Common myeloid progenitor, CD34-positive (primary cell): ENCODE results near the gene SCIN.
A peak's percentile ranks its signal among the peaks of the same experiment; 100 is the strongest.
"Not testable (repeated sequence)": the region's sequence is repeated elsewhere in the genome, so short reads cannot be mapped to it uniquely, and the experiment has no call there.

Experiments used
- CTCF ChIA-PET: fragments of 350-600 bp; sonication (Branson Sonifier 250); formaldehyde crosslinking; loops from one replicate; lab custom pipeline; 2021; ENCODE audit warnings: antibody characterized with exemption; lab: Charles Lee
- POLR2A ChIA-PET: fragments of 350-600 bp; sonication (Branson Sonifier 250); formaldehyde crosslinking; loops from one replicate; lab custom pipeline; 2021; ENCODE audit warnings: antibody characterized with exemption; lab: Charles Lee
- DNase-seq, 3 donors: peaks; one replicate each; pipeline versions ENCODE4 v3.0.0 to v3.0.0-alpha.2; 2013
- H3K27ac ChIP-seq, 2 experiments: 1 replicate in 1 of 2; 2 replicates in 1 of 2; pipeline ENCODE4 v1.7.0; 2013; ENCODE audit warnings: inconsistent platforms in 2 of 2, low read length in 2 of 2, mild to moderate bottlenecking in 2 of 2, low read depth in 1 of 2, moderate library complexity in 1 of 2; ENCODE audit not compliant: severe bottlenecking in 2 of 2, insufficient read depth in 1 of 2, poor library complexity in 1 of 2
- H3K27me3 ChIP-seq, 5 experiments: replicated peaks in 2 of 5; 1 replicate in 3 of 5; 2 replicates in 2 of 5; pipeline versions ENCODE4 v1.6.1 to v1.7.0; 2013; ENCODE audit warnings: low read length in 4 of 5, mild to moderate bottlenecking in 2 of 5, moderate library complexity in 2 of 5, inconsistent platforms in 1 of 5; ENCODE audit not compliant: insufficient read depth in 5 of 5, control insufficient read depth in 4 of 5
- H3K36me3 ChIP-seq, 4 experiments: 1 replicate in 2 of 4; 2 replicates in 2 of 4; pipeline versions ENCODE4 v1.6.1 to v1.7.0; 2013; ENCODE audit warnings: low read length in 3 of 4, control low read depth in 1 of 4, mild to moderate bottlenecking in 1 of 4; ENCODE audit not compliant: control insufficient read depth in 4 of 4, insufficient read depth in 4 of 4
- H3K4me1 ChIP-seq, 4 experiments: 1 replicate in 3 of 4; 2 replicates in 1 of 4; pipeline versions ENCODE4 v1.6.1 to v1.7.1; 2013; ENCODE audit warnings: low read length in 3 of 4, mild to moderate bottlenecking in 3 of 4, control low read depth in 1 of 4, inconsistent platforms in 1 of 4, moderate library complexity in 1 of 4; ENCODE audit not compliant: control insufficient read depth in 4 of 4, insufficient read depth in 4 of 4; ENCODE audit errors: control extremely low read depth in 1 of 4
- H3K4me3 ChIP-seq, 7 experiments: 1 replicate in 4 of 7; 2 replicates in 3 of 7; pipeline versions ENCODE4 v1.5.1 to v1.7.0; 2013; ENCODE audit warnings: mild to moderate bottlenecking in 7 of 7, low read length in 6 of 7, moderate library complexity in 6 of 7, inconsistent platforms in 2 of 7, low read depth in 2 of 7, control low read depth in 1 of 7; ENCODE audit not compliant: insufficient read depth in 4 of 7, control insufficient read depth in 1 of 7; ENCODE audit errors: extremely low read depth in 1 of 7
- H3K9me3 ChIP-seq, 5 experiments: 1 replicate in 4 of 5; 2 replicates in 1 of 5; pipeline versions ENCODE4 v1.6.1 to v1.7.1; 2013; ENCODE audit warnings: low read length in 4 of 5, mild to moderate bottlenecking in 2 of 5, inconsistent platforms in 1 of 5, low read depth in 1 of 5, moderate library complexity in 1 of 5; ENCODE audit not compliant: control insufficient read depth in 4 of 5, insufficient read depth in 2 of 5; ENCODE audit errors: control extremely low read depth in 1 of 5
- WGBS: methylation state at CpG from one replicate; pipeline ENCODE4 v1.1.5; 2013; ENCODE audit not compliant: insufficient coverage; 5-methylcytosine and 5-hydroxymethylcytosine counted together

SCIN gene

GRCh38 chr7:12690041-12690878 lies 119.7 kb downstream of the SCIN start:
- H3K27me3 ChIP-seq = no peaks in the 10 kb centered on the region
- ChIA-PET POLR2A (no interaction called here), CTCF (interaction anchor here (0.8 to 1.3 kb wide), 3 partner anchors 22 to 588 kb away, joined by 3 to 4 read pairs (median 3); no protein-coding TSS in a partner anchor)
- no peaks in the 10 kb centered on the region for H3K36me3 ChIP-seq
- H3K9me3 ChIP-seq = no peaks in the 10 kb centered on the region
- DNase-seq = no peak
- H3K27ac ChIP-seq = peak overlapping the region in 1 of 2 experiments; percentile 52
- WGBS = no CpG with 5 or more reads among the region's 1 CpG
- H3K4me1 ChIP-seq = peaks cover 3 to 31% (median 10%) of the 10 kb centered on the region in 4 experiments
- H3K4me3 ChIP-seq = peak overlapping the region in 1 of 7 experiments; percentile 54

GRCh38 chr7:12691388-12691787 lies 120.9 kb downstream of the SCIN start:
- WGBS = 100% methylated on average over 1 of the region's 3 CpGs

GRCh38 chr7:12692035-12692434 lies 121.5 kb downstream of the SCIN start:
- no peak overlapping the region for H3K4me3 ChIP-seq
- H3K9me3 ChIP-seq = no peaks in the 10 kb centered on the region
- no peaks in the 10 kb centered on the region for H3K27me3 ChIP-seq
- H3K36me3 ChIP-seq = no peaks in the 10 kb centered on the region
- DNase-seq = no peak
- no peak overlapping the region for H3K27ac ChIP-seq
- ChIA-PET CTCF (no interaction called here), POLR2A (no interaction called here)
- H3K4me1 ChIP-seq = peaks cover 3 to 22% (median 6%) of the 10 kb centered on the region in 4 experiments
- WGBS = no CpG with 5 or more reads among the region's 1 CpG

More at GRCh38 chr7:12691388-12691787, 120.9 kb downstream of the SCIN start:
- Histone ChIP-seq H3K27ac (peak overlapping the region in 1 of 2 experiments; percentile 45), H3K4me1 (peaks cover 3 to 22% (median 6%) of the 10 kb centered on the region in 4 experiments)
- POLR2A ChIA-PET, H3K4me3 ChIP-seq, H3K9me3 ChIP-seq, H3K36me3 ChIP-seq, DNase-seq, H3K27me3 ChIP-seq, CTCF ChIA-PET: not testable (repeated sequence)

- Histone ChIP-seq H3K4me3 (no peak overlapping the region), H3K9me3 (no peaks in the 10 kb centered on the region), H3K36me3 (no peaks in the 10 kb centered on the region), H3K27me3 (no peaks in the 10 kb centered on the region), H3K4me1 (peaks cover 3 to 20% (median 3%) of the 10 kb centered on the region in 4 experiments), H3K27ac (no peak overlapping the region)
- WGBS = no CpG with 5 or more reads among the region's 3 CpGs
- ChIA-PET POLR2A (no interaction called here), CTCF (no interaction called here)
- DNase-seq = peak in 2 of 3 donors; percentile 5 to 15
These were observed 122.1 kb downstream of the SCIN start for GRCh38 chr7:12692479-12693259.

- CTCF ChIA-PET = interaction anchor here (2.5 kb wide), 1 partner anchor 8 kb away, joined by 9 read pairs; the partner anchor contains the start of gene ARL4A
- Histone ChIP-seq H3K4me3 (no peak overlapping the region), H3K27ac (no peak overlapping the region), H3K4me1 (peaks cover 0 to 6% (median 0%) of the 10 kb centered on the region in 4 experiments), H3K27me3 (no peaks in the 10 kb centered on the region), H3K9me3 (no peaks in the 10 kb centered on the region), H3K36me3 (no peaks in the 10 kb centered on the region)
- no CpG with 5 or more reads among the region's 1 CpG for WGBS
- POLR2A ChIA-PET = no interaction called here
- DNase-seq = no peak
These were observed 124.3 kb downstream of the SCIN start for GRCh38 chr7:12694817-12695216.

GRCh38 chr7:12695965-12696364 lies 125.4 kb downstream of the SCIN start:
- POLR2A ChIA-PET = no interaction called here

More at GRCh38 chr7:12695965-12696364, 125.4 kb downstream of the SCIN start:
- no CpG with 5 or more reads among the region's 1 CpG for whole genome bisulfite sequencing
- H3K36me3 ChIP-seq = no peaks in the 10 kb centered on the region
- no peaks in the 10 kb centered on the region for H3K4me1 ChIP-seq
- H3K27ac ChIP-seq = no peak overlapping the region
- H3K9me3 ChIP-seq = peaks cover 0 to 4% (median 2%) of the 10 kb centered on the region in 5 experiments
- no peak overlapping the region for H3K4me3 ChIP-seq
- CTCF ChIA-PET = interaction anchor here (0.9 to 2.5 kb wide), 3 partner anchors 9 to 13 kb away, joined by 3 to 9 read pairs (median 3); partner anchors contain the start of gene ARL4A
- H3K27me3 ChIP-seq = no peaks in the 10 kb centered on the region
- DNase-seq = no peak
